Measurements from ENCODE around the gene CARS2.

Gene CARS2

GRCh38 chr13:110593430-110594130 lies 112.3 kb downstream of the CARS2 start:
- TF ChIP-seq CTCF (IDR thresholded peaks at IDR 0.05) (peak; percentile 78), ZFX (IDR thresholded peaks at IDR 0.05; ENCODE audit: borderline replicate concordance) (no peak)
- H3K27ac ChIP-seq: no peak overlapping the region

GRCh38 chr13:110592665-110593064 lies 113.3 kb downstream of the CARS2 start:
- H3K27ac ChIP-seq: no peak overlapping the region
- TF ChIP-seq CTCF (IDR thresholded peaks at IDR 0.05) (no peak), ZFX (IDR thresholded peaks at IDR 0.05; ENCODE audit: borderline replicate concordance) (no peak)

Measured in 22Rv1 (cell line).